Endothelial cell of umbilical vein (primary cell): ENCODE measurements around the gene PHF12. TPM values are rescaled to one million over a fixed set of nuclear protein-coding genes. Genes with fewer than 3 reads are reported as not detected.

Experiments
- BruUV-seq: library from RNA; stranded (reverse); fragments of 400-500 nt; replicated peaks from 2 replicates; lab custom pipeline; 2021; lab: Mats Ljungman, UMichigan
- CTCF ChIA-PET: fragments of 300-600, 350-600 bp; sonication (Branson Sonifier 250); formaldehyde crosslinking; loops from one replicate; lab custom pipeline; 2021; ENCODE audit warnings: antibody characterized with exemption, inconsistent platforms; lab: Charles Lee
- POLR2A ChIA-PET: fragments of 300-600, 350-600 bp; sonication (Branson Sonifier 250); formaldehyde crosslinking; loops from one replicate; lab custom pipeline; 2021; ENCODE audit warnings: antibody characterized with exemption, inconsistent platforms; lab: Charles Lee
- DNase-seq: peaks from one replicate; pipeline ENCODE4 v3.0.0-alpha.2; 2011; ENCODE audit warnings: low read depth, low spot score
- FAIRE-seq: peaks from 2 replicates; lab custom pipeline; 2011; peaks lifted over from hg19 to GRCh38; lab: Jason Lieb, UNC
- H2AFZ ChIP-seq: 2 replicates; pipeline ENCODE4 v1.6.0; 2012; ENCODE audit warnings: low read depth, low read length, control low read depth, inconsistent platforms
- H3K27ac ChIP-seq: 2 replicates; pipeline ENCODE4 v1.5.1; 2011; ENCODE audit warnings: low read depth, mild to moderate bottlenecking, control low read depth, low read length, moderate library complexity; ENCODE audit not compliant: insufficient read depth
- H3K27me3 ChIP-seq, 2 experiments: 2 replicates each; pipeline versions ENCODE4 v1.6.0 to v1.6.1; 2011; ENCODE audit warnings: low read length in 2 of 2, mixed read lengths in 1 of 2; ENCODE audit not compliant: control insufficient read depth in 2 of 2, insufficient read depth in 2 of 2
- H3K36me3 ChIP-seq, 2 experiments: 2 replicates in 1 of 2; 3 replicates in 1 of 2; pipeline ENCODE4 v1.5.1; 2011; ENCODE audit warnings: low read length in 2 of 2, mild to moderate bottlenecking in 1 of 2, moderate library complexity in 1 of 2; ENCODE audit not compliant: control insufficient read depth in 2 of 2, insufficient read depth in 2 of 2; ENCODE audit errors: extremely low read depth in 1 of 2
- H3K4me1 ChIP-seq: 3 replicates; pipeline ENCODE4 v1.5.1; 2011; ENCODE audit warnings: mild to moderate bottlenecking, low read length; ENCODE audit not compliant: control insufficient read depth, insufficient read depth; ENCODE audit errors: extremely low read depth
- H3K4me2 ChIP-seq: 2 replicates; pipeline ENCODE4 v1.6.1; 2011; ENCODE audit warnings: low read length, control low read depth, mixed read lengths; ENCODE audit not compliant: insufficient read depth
- H3K4me3 ChIP-seq, 3 experiments: fragments of 200-600 bp in 1 of 3; sonication (generic), shearing (Covaris generic) in 1 of 3; replicated peaks in 1 of 3; 2 replicates each; pipeline ENCODE4 v1.5.1; 2011 to 2016; ENCODE audit warnings: control low read depth in 3 of 3, low read length in 3 of 3, mild to moderate bottlenecking in 2 of 3, inconsistent platforms in 1 of 3, low read depth in 1 of 3, moderate library complexity in 1 of 3; ENCODE audit not compliant: insufficient read depth in 1 of 3
- H3K79me2 ChIP-seq: 2 replicates; pipeline ENCODE4 v1.6.0; 2012; ENCODE audit warnings: low read length, inconsistent platforms; ENCODE audit not compliant: control insufficient read depth, insufficient read depth
- H3K9ac ChIP-seq: replicated peaks from 2 replicates; pipeline ENCODE3; 2011; ENCODE audit warnings: low read length, control low read depth; ENCODE audit not compliant: insufficient read depth; ENCODE audit errors: extremely low read depth
- H3K9me1 ChIP-seq: replicated peaks from 3 replicates; pipeline ENCODE4 v1.6.0; 2011; ENCODE audit warnings: mild to moderate bottlenecking, low read length; ENCODE audit not compliant: control insufficient read depth, insufficient read depth; ENCODE audit errors: extremely low read depth
- H3K9me3 ChIP-seq: replicated peaks from 2 replicates; pipeline ENCODE4 v1.5.1; 2012; ENCODE audit warnings: low read length, inconsistent platforms; ENCODE audit not compliant: control insufficient read depth, insufficient read depth
- H4K20me1 ChIP-seq: replicated peaks from 2 replicates; pipeline ENCODE3; 2011; ENCODE audit warnings: mild to moderate bottlenecking, low read length; ENCODE audit not compliant: control insufficient read depth, insufficient read depth; ENCODE audit errors: extremely low read depth
- CTCF ChIP-seq, 2 donors: IDR thresholded peaks; 1 replicate in 1 of 2; 2 replicates in 1 of 2; pipeline ENCODE4 v1.5.1; 2011; ENCODE audit warnings: low read length in 2 of 2, mild to moderate bottlenecking in 2 of 2, moderate library complexity in 2 of 2, control low read depth in 1 of 2, inconsistent platforms in 1 of 2, low read depth in 1 of 2; ENCODE audit not compliant: insufficient read depth in 1 of 2; ENCODE audit errors: extremely low read depth in 1 of 2
- EZH2 ChIP-seq: IDR thresholded peaks from 2 replicates; pipeline ENCODE4 v1.6.1; 2012; ENCODE audit warnings: borderline replicate concordance, low read depth, mild to moderate bottlenecking, moderate library complexity, low read length, inconsistent platforms; ENCODE audit not compliant: severe bottlenecking
- FOS ChIP-seq: IDR thresholded peaks from 2 replicates; pipeline ENCODE4 v1.6.1; 2011; ENCODE audit warnings: mild to moderate bottlenecking, low read length, moderate library complexity, borderline replicate concordance; ENCODE audit not compliant: insufficient read depth
- GATA2 ChIP-seq: IDR thresholded peaks from 2 replicates; pipeline ENCODE4 v1.7.0; 2011; ENCODE audit warnings: low read depth, mild to moderate bottlenecking, moderate library complexity, mixed read lengths, low read length; ENCODE audit not compliant: insufficient read length, insufficient read depth
- MAX ChIP-seq: IDR thresholded peaks from 2 replicates; pipeline ENCODE4 v1.6.1; 2011; ENCODE audit not compliant: insufficient read depth, insufficient read length
- MYC ChIP-seq: IDR thresholded peaks from one replicate; pipeline ENCODE4 v1.6.1; 2011; ENCODE audit warnings: mild to moderate bottlenecking, low read depth, low read length
- POLR2A ChIP-seq: IDR thresholded peaks from 2 replicates; pipeline ENCODE4 v1.6.1; 2012; ENCODE audit warnings: low read depth, mild to moderate bottlenecking, control low read depth, low read length
- POLR2AphosphoS5 ChIP-seq: IDR thresholded peaks from 2 replicates; pipeline ENCODE4 v1.6.1; 2012; ENCODE audit warnings: low read depth, mild to moderate bottlenecking, control low read depth, low read length, moderate library complexity; ENCODE audit not compliant: insufficient read depth
- dilution Hi-C: fragments of 300-500 bp; cut with MboI; formaldehyde crosslinking; loops from one replicate; pipeline ENCODE4 v1.15.0; 2019; ENCODE audit warnings: low sequenced_read_pairs; ENCODE audit not compliant: extremely low pct_ligation_motif_present
- intact Hi-C: fragments of 100-400 bp; cut with micrococcal nuclease; formaldehyde crosslinking; loops from one replicate; pipeline ENCODE4 v1.10.0; 2022
- polyA plus RNA-seq, 4 experiments: library from polyadenylated mRNA; depleted of rRNA in 3 of 4; stranded (reverse) in 3 of 4; unstranded in 1 of 4; fragments of >200 nt; gene quantifications; 2 replicates each; pipeline versions ENCODE4 v1.2.1 to v1.2.3, GENCODE V29; 2011 to 2012; ENCODE audit warnings: missing spikeins in 1 of 4
- total RNA-seq: library from RNA; stranded (reverse); gene quantifications from 2 replicates; pipeline ENCODE4 v1.2.3, GENCODE V29; 2021

PHF12 gene
- total and polyA plus RNA-seq, 2 donors (not counting 3 experiments of a cell fraction or from before 2014, with no cell fraction given), result 26.6 to 44.2 TPM

GRCh38 chr17:28996554-28997096 lies 45.3 kb upstream of the PHF12 start:
- FAIRE-seq (no peak), DNase-seq (no peak)
- no peak for TF ChIP-seq EZH2
- TF ChIP-seq POLR2A, result no peak
- no peak for TF ChIP-seq FOS
- no peak for TF ChIP-seq GATA2
- no peak for TF ChIP-seq CTCF (IDR thresholded peaks at IDR 0.05; ENCODE audit: extremely low read depth in 1 of 2, insufficient read depth in 1 of 2, low read depth in 1 of 2, low read length in 2 of 2)
- TF ChIP-seq MAX, result no peak
- TF ChIP-seq POLR2AphosphoS5, result no peak
- TF ChIP-seq MYC, result no peak
- Histone ChIP-seq H3K27ac (no peak overlapping the region), H2AFZ (no peak overlapping the region), H3K4me3 (no peak overlapping the region), H3K9me3 (no peaks in the 10 kb centered on the region), H3K36me3 (no peaks in the 10 kb centered on the region), H3K4me2 (no peak overlapping the region), H3K27me3 (peaks cover 0 to 5% of the 10 kb centered on the region in 2 experiments), H4K20me1 (no peaks in the 10 kb centered on the region), H3K9ac (no peak overlapping the region), H3K79me2 (no peaks in the 10 kb centered on the region), H3K4me1 (no peaks in the 10 kb centered on the region), H3K9me1 (no peaks in the 10 kb centered on the region)
- intact Hi-C loops (no loop called here), dilution Hi-C loops (no loop called here)
- no TSS peak for BruUV-seq
- ChIA-PET CTCF (interaction anchor here (1.2 kb wide), 1 partner anchor 120 kb away, joined by 4 read pairs; no protein-coding TSS in a partner anchor), POLR2A (no interaction called here)
